ENCODE data around the gene UST. TPM values are rescaled to one million over a fixed set of nuclear protein-coding genes. Genes with fewer than 3 reads are reported as not detected.

Gene UST
- total RNA-seq, 2 experiments from 2014 or later = 1.9 to 3.7 TPM

DNA sequence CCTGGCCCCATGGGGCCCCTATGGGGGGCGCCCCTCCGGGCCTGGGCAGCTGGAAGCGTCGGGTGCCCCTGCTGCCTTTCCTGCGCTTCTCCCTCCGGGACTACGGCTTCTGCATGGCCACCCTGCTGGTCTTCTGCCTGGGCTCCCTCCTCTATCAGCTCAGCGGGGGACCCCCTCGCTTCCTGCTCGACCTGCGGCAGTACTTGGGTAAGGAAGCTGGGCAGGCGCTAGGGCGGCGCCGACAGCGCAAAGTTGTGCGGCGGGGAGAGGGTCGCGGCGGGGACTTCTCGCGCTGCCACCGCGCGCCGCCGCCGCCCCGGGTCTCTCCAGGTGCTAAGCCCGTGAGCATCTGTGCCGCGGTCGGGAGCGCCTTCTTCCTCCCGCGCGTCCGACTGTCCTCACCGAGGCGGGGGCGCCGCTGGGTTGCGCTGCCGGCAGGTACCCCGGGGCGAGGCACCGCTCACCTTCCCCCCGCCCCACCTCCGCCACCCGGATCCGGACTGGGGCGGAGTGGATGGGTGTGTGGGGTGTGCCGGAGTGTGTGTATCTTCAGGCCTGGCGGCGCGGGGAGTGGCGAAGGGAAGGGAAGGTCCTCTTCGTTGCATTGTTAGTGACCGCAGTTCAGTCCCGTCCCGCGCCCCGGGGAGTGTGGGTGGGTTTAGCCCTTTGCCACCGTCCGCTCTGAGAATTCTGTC lies 788 bp downstream of the UST start:
- Histone ChIP-seq H3K27ac (ENCODE audit: low read depth in 1 of 2, low read length in 2 of 2) (peak overlapping the region; percentile 29 to 51), H3K4me1 (ENCODE audit: insufficient read depth, low read length) (peaks cover 31% of the 10 kb centered on the region), H3K27me3 (ENCODE audit: control insufficient read depth in 1 of 2, insufficient read depth in 2 of 2, low read length in 2 of 2) (peaks cover 0 to 12% of the 10 kb centered on the region in 2 experiments), H3K36me3 (ENCODE audit: insufficient read depth, low read length) (no peaks in the 10 kb centered on the region), H3K9me3 (ENCODE audit: control insufficient read depth in 1 of 2, insufficient read depth in 1 of 2, low read length in 2 of 2) (peaks cover 0 to 5% of the 10 kb centered on the region in 2 experiments), H3K4me3 (ENCODE audit: low read length) (peak overlapping the region; percentile 64)
- Mint-ChIP-seq H3K4me3 (peak overlapping the region; percentile 84), H3K4me1 (ENCODE audit: low read depth) (peaks cover 36% of the 10 kb centered on the region), H3K27ac (no peak overlapping the region), H3K27me3 (peaks cover 32% of the 10 kb centered on the region), H3K9me3 (no peaks in the 10 kb centered on the region), H3K36me3 (ENCODE audit: low read depth) (peaks cover 5% of the 10 kb centered on the region)
- DNase-seq (peak; percentile 35 to 84 (median 58)), ATAC-seq (ENCODE audit: poor library complexity) (peak; percentile 74)
- ChIA-PET POLR2A (interaction anchor here (0.9 to 3.1 kb wide), 7 partner anchors 8 to 89 kb away, joined by 3 to 22 read pairs (median 10); no protein-coding TSS in a partner anchor), CTCF (interaction anchor here (1.3 to 1.8 kb wide), 2 partner anchors 9 to 14 kb away, joined by 5 to 10 read pairs; no protein-coding TSS in a partner anchor)
- intact Hi-C loops (cut with DNase I, micrococcal nuclease) = loop anchor here in 1 of 2 experiments (2.0 to 5.0 kb wide), 2 partner anchors 13 to 85 kb away; no protein-coding TSS in a partner anchor
- TF ChIP-seq, protein P1, sequence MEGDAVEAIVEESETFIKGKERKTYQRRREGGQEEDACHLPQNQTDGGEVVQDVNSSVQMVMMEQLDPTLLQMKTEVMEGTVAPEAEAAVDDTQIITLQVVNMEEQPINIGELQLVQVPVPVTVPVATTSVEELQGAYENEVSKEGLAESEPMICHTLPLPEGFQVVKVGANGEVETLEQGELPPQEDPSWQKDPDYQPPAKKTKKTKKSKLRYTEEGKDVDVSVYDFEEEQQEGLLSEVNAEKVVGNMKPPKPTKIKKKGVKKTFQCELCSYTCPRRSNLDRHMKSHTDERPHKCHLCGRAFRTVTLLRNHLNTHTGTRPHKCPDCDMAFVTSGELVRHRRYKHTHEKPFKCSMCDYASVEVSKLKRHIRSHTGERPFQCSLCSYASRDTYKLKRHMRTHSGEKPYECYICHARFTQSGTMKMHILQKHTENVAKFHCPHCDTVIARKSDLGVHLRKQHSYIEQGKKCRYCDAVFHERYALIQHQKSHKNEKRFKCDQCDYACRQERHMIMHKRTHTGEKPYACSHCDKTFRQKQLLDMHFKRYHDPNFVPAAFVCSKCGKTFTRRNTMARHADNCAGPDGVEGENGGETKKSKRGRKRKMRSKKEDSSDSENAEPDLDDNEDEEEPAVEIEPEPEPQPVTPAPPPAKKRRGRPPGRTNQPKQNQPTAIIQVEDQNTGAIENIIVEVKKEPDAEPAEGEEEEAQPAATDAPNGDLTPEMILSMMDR (IDR thresholded peaks at IDR 0.05) = no peak

DNA sequence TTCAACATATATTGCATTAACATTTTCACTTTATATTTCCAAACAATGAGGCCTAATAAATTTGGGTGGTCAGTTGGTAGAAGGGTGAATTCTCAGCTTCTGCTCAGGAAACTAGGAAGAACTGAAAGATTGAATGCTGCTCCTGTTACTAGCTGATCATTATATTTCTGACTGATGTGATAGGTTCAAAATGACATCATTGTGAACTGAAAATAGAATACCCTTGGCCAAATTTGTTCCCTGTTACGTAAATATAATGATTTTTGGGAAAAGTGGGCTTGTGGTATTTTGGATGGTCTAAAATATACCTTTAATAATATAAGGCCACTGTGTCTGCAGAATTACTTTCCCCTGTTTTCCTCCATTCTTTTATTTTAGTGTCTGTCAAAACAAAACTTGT lies 2.8 kb downstream of the UST start:
- H3K9me3 ChIP-seq (ENCODE audit: control insufficient read depth in 1 of 2, insufficient read depth in 1 of 2, low read length in 2 of 2) = peaks cover 0 to 5% of the 10 kb centered on the region in 2 experiments
- TF ChIP-seq, protein P1 (IDR thresholded peaks at IDR 0.05) = no peak
- DNase-seq = no peak
- H3K9me3 Mint-ChIP-seq = no peaks in the 10 kb centered on the region
- CTCF ChIA-PET = interaction anchor here (0.9 kb wide), 1 partner anchor 15 kb away, joined by 3 read pairs; no protein-coding TSS in a partner anchor
- POLR2A ChIA-PET = interaction anchor here (0.8 to 3.1 kb wide), 3 partner anchors 9 to 21 kb away, joined by 4 to 22 read pairs (median 13); no protein-coding TSS in a partner anchor
- intact Hi-C loops (cut with DNase I, micrococcal nuclease) = loop anchor here in 1 of 2 experiments (5.0 kb wide), 1 partner anchor 83 kb away; no protein-coding TSS in a partner anchor
- peaks cover 36% of the 10 kb centered on the region for H3K4me1 Mint-ChIP-seq (ENCODE audit: low read depth)
- H3K4me1 ChIP-seq (ENCODE audit: insufficient read depth, low read length) = peaks cover 31% of the 10 kb centered on the region
- no peak overlapping the region for H3K4me3 ChIP-seq (ENCODE audit: low read length)
- no peak overlapping the region for H3K27ac ChIP-seq (ENCODE audit: low read depth in 1 of 2, low read length in 2 of 2)
- H3K4me3 Mint-ChIP-seq = peak overlapping the region; percentile 84
- H3K27me3 Mint-ChIP-seq = peaks cover 32% of the 10 kb centered on the region
- H3K27ac Mint-ChIP-seq = peak overlapping the region; percentile 45
- H3K36me3 Mint-ChIP-seq (ENCODE audit: low read depth) = peaks cover 5% of the 10 kb centered on the region
- no peaks in the 10 kb centered on the region for H3K36me3 ChIP-seq (ENCODE audit: insufficient read depth, low read length)
- ATAC-seq (ENCODE audit: poor library complexity) = no peak
- H3K27me3 ChIP-seq (ENCODE audit: control insufficient read depth in 1 of 2, insufficient read depth in 2 of 2, low read length in 2 of 2) = peaks cover 0 to 11% of the 10 kb centered on the region in 2 experiments

DNA sequence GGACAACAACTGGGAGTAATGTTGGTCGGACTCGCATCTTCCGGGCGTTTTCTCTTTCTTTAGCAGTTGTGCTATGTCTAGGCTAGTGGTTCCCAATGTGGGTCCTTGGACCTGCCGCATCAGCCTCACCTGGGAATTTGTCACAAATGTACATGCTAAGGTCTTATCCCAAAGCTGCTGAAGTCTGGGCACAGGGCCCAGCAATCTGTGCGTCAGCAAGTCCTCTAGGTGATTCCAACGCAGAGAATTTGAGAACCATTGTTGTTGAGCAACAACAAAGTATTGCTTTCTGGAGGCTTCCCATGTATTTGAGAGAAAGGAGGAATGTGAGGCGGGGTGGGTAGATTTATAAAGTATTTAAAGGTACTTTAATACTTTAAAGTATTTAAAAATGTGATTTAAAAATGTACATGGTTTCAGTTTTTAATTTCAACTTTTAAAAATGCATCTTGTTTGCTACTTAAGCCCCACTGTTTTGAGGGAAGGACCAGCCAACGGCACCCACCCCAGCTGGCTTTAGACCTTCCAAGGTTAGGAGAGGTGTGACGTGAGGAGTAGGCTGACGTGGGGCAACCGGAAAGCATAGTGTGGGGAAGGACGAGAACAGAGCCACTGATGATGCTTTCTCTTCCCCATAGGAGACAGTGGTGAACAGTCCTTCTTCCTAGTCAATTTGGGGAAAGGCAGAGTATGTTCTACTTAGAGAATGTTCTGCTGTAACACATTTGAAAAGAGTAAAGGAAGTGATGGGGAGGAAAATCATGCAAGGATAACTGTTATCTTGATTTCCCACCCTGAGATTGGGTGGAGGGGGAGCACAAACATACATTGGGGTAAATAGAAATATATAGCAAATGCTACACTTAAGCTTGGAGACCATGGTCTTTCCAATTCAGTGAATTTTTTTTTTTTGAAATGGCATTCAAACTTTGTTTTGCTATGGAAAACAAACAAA lies 4.3 kb downstream of the UST start:
- Mint-ChIP-seq H3K4me1 (ENCODE audit: low read depth) (peaks cover 34% of the 10 kb centered on the region), H3K27me3 (peaks cover 21% of the 10 kb centered on the region), H3K27ac (no peak overlapping the region), H3K36me3 (ENCODE audit: low read depth) (peaks cover 5% of the 10 kb centered on the region), H3K9me3 (no peaks in the 10 kb centered on the region), H3K4me3 (peak overlapping the region; percentile 39)
- DNase-seq = no peak
- Histone ChIP-seq H3K9me3 (ENCODE audit: control insufficient read depth in 1 of 2, insufficient read depth in 1 of 2, low read length in 2 of 2) (peaks cover 0 to 5% of the 10 kb centered on the region in 2 experiments), H3K4me3 (ENCODE audit: low read length) (no peak overlapping the region), H3K27ac (ENCODE audit: low read depth in 1 of 2, low read length in 2 of 2) (no peak overlapping the region), H3K36me3 (ENCODE audit: insufficient read depth, low read length) (no peaks in the 10 kb centered on the region), H3K4me1 (ENCODE audit: insufficient read depth, low read length) (peaks cover 27% of the 10 kb centered on the region), H3K27me3 (ENCODE audit: control insufficient read depth in 1 of 2, insufficient read depth in 2 of 2, low read length in 2 of 2) (peaks cover 0 to 6% of the 10 kb centered on the region in 2 experiments)
- ATAC-seq (ENCODE audit: poor library complexity) = no peak
- ChIA-PET CTCF (interaction anchor here (1.4 kb wide), 1 partner anchor 191 kb away, joined by 3 read pairs; no protein-coding TSS in a partner anchor), POLR2A (no interaction called here)
- intact Hi-C loops (cut with DNase I, micrococcal nuclease) = no loop called here
- TF ChIP-seq, protein P1 (IDR thresholded peaks at IDR 0.05) = no peak

All from CD4-positive, alpha-beta T cell (primary cell).